Measurements from ENCODE around the gene TEKT5.
A peak's percentile ranks its signal among the peaks of the same experiment; 100 is the strongest.

Gene TEKT5

DNA sequence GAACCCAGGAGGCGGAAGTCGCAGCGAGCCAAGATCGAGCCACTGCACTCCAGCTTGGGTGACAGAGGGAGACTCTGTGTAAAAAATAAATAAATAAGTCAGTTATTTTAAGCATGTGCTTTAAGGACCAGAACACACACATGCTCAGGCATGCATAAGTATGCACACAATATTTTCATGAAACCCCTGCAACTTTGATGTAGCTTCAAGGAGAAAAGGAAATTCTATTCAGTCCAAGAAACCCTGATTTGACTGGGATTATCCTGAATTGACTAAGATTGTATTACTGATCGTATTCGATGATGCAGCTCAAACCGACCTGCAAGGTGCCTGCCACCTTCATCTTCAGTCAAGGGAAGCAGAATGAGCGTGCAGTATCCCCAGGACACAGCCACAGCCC, 841 bp downstream of the TEKT5 start:
- no peak overlapping the region for H3K4ac ChIP-seq (ENCODE audit: low read length)
- no peak overlapping the region for H3K14ac ChIP-seq (ENCODE audit: low read length)
- H3K9ac ChIP-seq (ENCODE audit: low read depth, low read length, poor library complexity) = no peak overlapping the region
- H2BK120ac ChIP-seq (ENCODE audit: low read depth, low read length) = no peak overlapping the region
- H3K4me3 ChIP-seq (ENCODE audit: low read length in 2 of 2) = no peak overlapping the region
- no peak overlapping the region for H3K27ac ChIP-seq (replicated peaks; ENCODE audit: low read length)
- H2BK5ac ChIP-seq (ENCODE audit: low read length) = no peak overlapping the region
- H4K8ac ChIP-seq (ENCODE audit: low read depth, low read length) = no peak overlapping the region
- WGBS, 2 donors (ENCODE audit: extremely low coverage in 2 of 2, insufficient read length in 2 of 2, insufficient replicate concordance in 1 of 2) = no CpG with 5 or more reads among the region's 8 CpGs
- H4K91ac ChIP-seq (ENCODE audit: low read depth, low read length, poor library complexity) = no peak overlapping the region
- H2BK15ac ChIP-seq (ENCODE audit: low read length) = no peak overlapping the region
- H2BK12ac ChIP-seq (ENCODE audit: low read length) = no peak overlapping the region
- peaks cover 3% of the 10 kb centered on the region for H3K79me1 ChIP-seq (ENCODE audit: low read depth, low read length)
- no peak for DNase-seq (ENCODE audit: low spot score)
- H3K4me1 ChIP-seq (ENCODE audit: control insufficient read depth in 2 of 2, insufficient read depth in 1 of 2, low read depth in 1 of 2, low read length in 2 of 2) = no peaks in the 10 kb centered on the region
- H3K4me2 ChIP-seq (ENCODE audit: insufficient read depth, low read length, poor library complexity, severe bottlenecking) = no peak overlapping the region
- no peaks in the 10 kb centered on the region for H3K9me3 ChIP-seq (replicated peaks in 1 of 2; ENCODE audit: control insufficient read depth in 2 of 2, insufficient read depth in 1 of 2, low read depth in 1 of 2, low read length in 2 of 2)
- H2AFZ ChIP-seq (ENCODE audit: low read length) = no peak overlapping the region
- H3K23ac ChIP-seq (ENCODE audit: low read depth, low read length, poor library complexity) = no peak overlapping the region
- no peaks in the 10 kb centered on the region for H3K36me3 ChIP-seq (replicated peaks in 1 of 2; ENCODE audit: control insufficient read depth in 2 of 2, insufficient read depth in 2 of 2, low read length in 2 of 2)
- no peak overlapping the region for H2AK5ac ChIP-seq (ENCODE audit: low read depth, low read length)
- H3K27me3 ChIP-seq (ENCODE audit: control insufficient read depth in 3 of 3, insufficient read depth in 3 of 3, low read depth in 1 of 3, low read length in 3 of 3) = no peaks in the 10 kb centered on the region
- peak overlapping the region; percentile 15 for H3K18ac ChIP-seq (ENCODE audit: low read length)

DNA sequence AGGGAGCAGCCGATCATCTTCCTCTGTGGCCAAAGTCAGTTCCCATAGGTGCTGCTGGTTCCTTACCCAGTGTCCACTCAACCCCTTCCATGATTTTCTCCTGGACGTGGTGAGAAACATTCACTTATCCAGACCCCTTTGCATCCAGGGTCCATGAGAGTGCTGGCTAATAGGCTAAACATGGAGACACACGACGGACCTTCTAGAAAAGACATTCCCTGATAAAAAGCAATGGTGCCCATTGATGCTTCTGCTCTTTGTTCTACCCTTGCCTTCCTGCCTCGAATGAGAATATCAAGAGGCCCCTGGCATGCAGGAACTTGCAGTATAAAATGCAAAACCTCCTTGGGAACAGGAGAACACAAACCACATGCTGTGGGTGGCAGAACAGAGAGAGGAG, 2.3 kb downstream of the TEKT5 start:
- H3K4me1 ChIP-seq (ENCODE audit: control insufficient read depth in 2 of 2, insufficient read depth in 1 of 2, low read depth in 1 of 2, low read length in 2 of 2) = no peaks in the 10 kb centered on the region
- no peak overlapping the region for H4K8ac ChIP-seq (ENCODE audit: low read depth, low read length)
- no peaks in the 10 kb centered on the region for H3K27me3 ChIP-seq (ENCODE audit: control insufficient read depth in 3 of 3, insufficient read depth in 3 of 3, low read depth in 1 of 3, low read length in 3 of 3)
- H3K79me1 ChIP-seq (ENCODE audit: low read depth, low read length) = peaks cover 3% of the 10 kb centered on the region
- H3K9me3 ChIP-seq (replicated peaks in 1 of 2; ENCODE audit: control insufficient read depth in 2 of 2, insufficient read depth in 1 of 2, low read depth in 1 of 2, low read length in 2 of 2) = no peaks in the 10 kb centered on the region
- no peak overlapping the region for H3K14ac ChIP-seq (ENCODE audit: low read length)
- no peak overlapping the region for H4K91ac ChIP-seq (ENCODE audit: low read depth, low read length, poor library complexity)
- H2BK12ac ChIP-seq (ENCODE audit: low read length) = no peak overlapping the region
- no peak for DNase-seq (ENCODE audit: low spot score)
- H2BK5ac ChIP-seq (ENCODE audit: low read length) = no peak overlapping the region
- no peak overlapping the region for H3K4ac ChIP-seq (ENCODE audit: low read length)
- H2AFZ ChIP-seq (ENCODE audit: low read length) = no peak overlapping the region
- no peak overlapping the region for H3K4me2 ChIP-seq (ENCODE audit: insufficient read depth, low read length, poor library complexity, severe bottlenecking)
- H2AK5ac ChIP-seq (ENCODE audit: low read depth, low read length) = no peak overlapping the region
- no peak overlapping the region for H3K18ac ChIP-seq (ENCODE audit: low read length)
- H3K27ac ChIP-seq (replicated peaks; ENCODE audit: low read length) = no peak overlapping the region
- H3K36me3 ChIP-seq (replicated peaks in 1 of 2; ENCODE audit: control insufficient read depth in 2 of 2, insufficient read depth in 2 of 2, low read length in 2 of 2) = no peaks in the 10 kb centered on the region
- no peak overlapping the region for H3K4me3 ChIP-seq (ENCODE audit: low read length in 2 of 2)
- no peak overlapping the region for H3K23ac ChIP-seq (ENCODE audit: low read depth, low read length, poor library complexity)
- H3K9ac ChIP-seq (ENCODE audit: low read depth, low read length, poor library complexity) = no peak overlapping the region
- no CpG with 5 or more reads among the region's 5 CpGs for WGBS, 2 donors (ENCODE audit: extremely low coverage in 2 of 2, insufficient read length in 2 of 2, insufficient replicate concordance in 1 of 2)
- no peak overlapping the region for H2BK120ac ChIP-seq (ENCODE audit: low read depth, low read length)
- no peak overlapping the region for H2BK15ac ChIP-seq (ENCODE audit: low read length)

DNA sequence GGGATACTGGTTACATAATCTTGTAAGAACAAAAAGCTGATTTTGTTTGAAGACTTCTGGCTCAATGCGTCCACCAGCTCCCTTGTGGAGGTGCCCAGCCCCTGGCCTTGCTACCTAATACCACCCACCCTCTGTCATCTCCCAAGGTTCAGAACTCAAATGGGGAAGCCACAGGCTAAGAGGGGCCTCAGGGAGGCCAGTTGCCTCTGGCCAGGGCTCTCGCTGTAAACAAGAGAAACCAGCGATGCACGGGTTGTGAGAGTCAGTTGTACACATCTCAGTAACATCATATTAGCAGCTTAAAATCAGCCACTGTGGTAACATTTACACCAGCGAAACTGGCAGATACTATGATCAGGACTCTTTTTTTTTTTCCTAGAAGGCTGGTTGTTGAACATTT, 6.0 kb downstream of the TEKT5 start:
- Histone ChIP-seq H3K18ac (ENCODE audit: low read length) (no peak overlapping the region), H3K23ac (ENCODE audit: low read depth, low read length, poor library complexity) (no peak overlapping the region), H2BK5ac (ENCODE audit: low read length) (no peak overlapping the region), H3K14ac (ENCODE audit: low read length) (no peak overlapping the region), H2BK15ac (ENCODE audit: low read length) (no peak overlapping the region), H3K27ac (replicated peaks; ENCODE audit: low read length) (no peak overlapping the region), H3K4ac (ENCODE audit: low read length) (no peak overlapping the region), H3K9ac (ENCODE audit: low read depth, low read length, poor library complexity) (no peak overlapping the region), H3K79me1 (ENCODE audit: low read depth, low read length) (no peaks in the 10 kb centered on the region), H3K4me1 (ENCODE audit: control insufficient read depth in 2 of 2, insufficient read depth in 1 of 2, low read depth in 1 of 2, low read length in 2 of 2) (peaks cover 0 to 6% of the 10 kb centered on the region in 2 donors), H3K4me2 (ENCODE audit: insufficient read depth, low read length, poor library complexity, severe bottlenecking) (no peak overlapping the region), H3K27me3 (ENCODE audit: control insufficient read depth in 3 of 3, insufficient read depth in 3 of 3, low read depth in 1 of 3, low read length in 3 of 3) (peaks cover 0 to 6% (median 0%) of the 10 kb centered on the region in 3 experiments), H2BK120ac (ENCODE audit: low read depth, low read length) (no peak overlapping the region), H4K91ac (ENCODE audit: low read depth, low read length, poor library complexity) (no peak overlapping the region), H3K36me3 (replicated peaks in 1 of 2; ENCODE audit: control insufficient read depth in 2 of 2, insufficient read depth in 2 of 2, low read length in 2 of 2) (no peaks in the 10 kb centered on the region), H3K4me3 (ENCODE audit: low read length in 2 of 2) (no peak overlapping the region), H2AK5ac (ENCODE audit: low read depth, low read length) (no peak overlapping the region), H2AFZ (ENCODE audit: low read length) (no peak overlapping the region), H2BK12ac (ENCODE audit: low read length) (no peak overlapping the region), H3K9me3 (replicated peaks in 1 of 2; ENCODE audit: control insufficient read depth in 2 of 2, insufficient read depth in 1 of 2, low read depth in 1 of 2, low read length in 2 of 2) (no peaks in the 10 kb centered on the region), H4K8ac (ENCODE audit: low read depth, low read length) (no peak overlapping the region)
- no CpG with 5 or more reads among the region's 5 CpGs for WGBS, 2 donors (ENCODE audit: extremely low coverage in 2 of 2, insufficient read length in 2 of 2, insufficient replicate concordance in 1 of 2)
- DNase-seq (ENCODE audit: low spot score) = no peak

DNA sequence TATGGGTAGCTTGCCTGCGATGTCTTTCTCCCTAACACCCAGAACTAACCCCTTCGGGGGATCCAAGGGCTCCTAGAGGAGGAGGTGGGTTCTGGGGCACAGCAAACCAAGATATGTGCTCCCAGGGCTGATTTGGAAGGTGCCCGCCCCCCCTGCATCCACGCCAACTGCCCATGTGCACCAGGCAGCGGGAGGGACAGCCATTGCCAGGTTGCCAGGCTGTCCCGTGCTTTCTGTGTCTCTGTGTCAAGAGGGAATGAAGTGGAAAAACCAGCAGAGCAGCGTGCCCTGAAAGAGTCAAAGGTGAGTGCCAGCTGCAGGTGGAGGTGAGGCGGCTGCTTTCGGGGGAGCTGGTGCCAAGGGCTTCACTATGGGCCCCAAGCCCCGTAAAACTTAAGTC, 6.4 kb downstream of the TEKT5 start:
- no peaks in the 10 kb centered on the region for H3K36me3 ChIP-seq (replicated peaks in 1 of 2; ENCODE audit: control insufficient read depth in 2 of 2, insufficient read depth in 2 of 2, low read length in 2 of 2)
- peaks cover 0 to 6% of the 10 kb centered on the region in 2 donors for H3K4me1 ChIP-seq (ENCODE audit: control insufficient read depth in 2 of 2, insufficient read depth in 1 of 2, low read depth in 1 of 2, low read length in 2 of 2)
- H3K79me1 ChIP-seq (ENCODE audit: low read depth, low read length) = no peaks in the 10 kb centered on the region
- H4K91ac ChIP-seq (ENCODE audit: low read depth, low read length, poor library complexity) = no peak overlapping the region
- H2AFZ ChIP-seq (ENCODE audit: low read length) = no peak overlapping the region
- no peak overlapping the region for H2BK15ac ChIP-seq (ENCODE audit: low read length)
- H3K23ac ChIP-seq (ENCODE audit: low read depth, low read length, poor library complexity) = no peak overlapping the region
- H3K18ac ChIP-seq (ENCODE audit: low read length) = peak overlapping the region; percentile 1
- no peak overlapping the region for H3K9ac ChIP-seq (ENCODE audit: low read depth, low read length, poor library complexity)
- no peak for DNase-seq (ENCODE audit: low spot score)
- H3K4ac ChIP-seq (ENCODE audit: low read length) = no peak overlapping the region
- no peak overlapping the region for H3K4me3 ChIP-seq (ENCODE audit: low read length in 2 of 2)
- no peaks in the 10 kb centered on the region for H3K9me3 ChIP-seq (replicated peaks in 1 of 2; ENCODE audit: control insufficient read depth in 2 of 2, insufficient read depth in 1 of 2, low read depth in 1 of 2, low read length in 2 of 2)
- no peak overlapping the region for H3K27ac ChIP-seq (replicated peaks; ENCODE audit: low read length)
- H2AK5ac ChIP-seq (ENCODE audit: low read depth, low read length) = no peak overlapping the region
- WGBS, 2 donors (ENCODE audit: extremely low coverage in 2 of 2, insufficient read length in 2 of 2, insufficient replicate concordance in 1 of 2) = no CpG with 5 or more reads among the region's 10 CpGs
- no peak overlapping the region for H3K14ac ChIP-seq (ENCODE audit: low read length)
- H2BK12ac ChIP-seq (ENCODE audit: low read length) = no peak overlapping the region
- no peak overlapping the region for H2BK5ac ChIP-seq (ENCODE audit: low read length)
- peaks cover 0 to 6% (median 0%) of the 10 kb centered on the region in 3 experiments for H3K27me3 ChIP-seq (ENCODE audit: control insufficient read depth in 3 of 3, insufficient read depth in 3 of 3, low read depth in 1 of 3, low read length in 3 of 3)
- no peak overlapping the region for H2BK120ac ChIP-seq (ENCODE audit: low read depth, low read length)
- no peak overlapping the region for H4K8ac ChIP-seq (ENCODE audit: low read depth, low read length)
- H3K4me2 ChIP-seq (ENCODE audit: insufficient read depth, low read length, poor library complexity, severe bottlenecking) = no peak overlapping the region
